ENCODE measurements around the gene ORC4.

ORC4 gene

DNA sequence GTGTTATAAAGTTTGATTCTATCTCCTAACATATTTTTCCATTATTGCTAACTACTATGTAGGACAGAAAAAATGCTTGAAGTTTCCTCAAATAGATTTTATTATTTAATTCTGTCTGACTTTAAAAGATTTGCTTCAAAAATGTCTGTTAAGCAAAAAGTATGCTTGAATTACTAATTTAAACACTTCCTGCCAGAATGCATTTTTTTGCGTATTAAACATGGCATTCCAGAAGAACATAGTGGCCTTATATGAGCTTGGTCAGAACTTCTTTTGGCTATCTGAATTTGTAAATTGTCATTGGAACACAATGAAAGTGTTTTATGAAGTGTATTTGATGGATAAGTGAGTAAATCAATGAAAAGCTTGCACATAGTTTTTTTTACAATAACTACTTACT lies 38.1 kb upstream of the ORC4 start:
- no peak for DNase-seq
- no peak overlapping the region for H3K4ac ChIP-seq (ENCODE audit: low read depth, low read length)
- no peak overlapping the region for H4K91ac ChIP-seq (ENCODE audit: low read depth, low read length)
- H3K36me3 ChIP-seq (ENCODE audit: control insufficient read depth in 1 of 2, insufficient read depth in 2 of 2, low read length in 2 of 2) = no peaks in the 10 kb centered on the region
- no peak overlapping the region for H2BK120ac ChIP-seq (ENCODE audit: insufficient read depth, low read length, poor library complexity)
- H3K14ac ChIP-seq (ENCODE audit: low read length) = no peak overlapping the region
- no peak overlapping the region for H2BK12ac ChIP-seq (ENCODE audit: low read length)
- no peaks in the 10 kb centered on the region for H3K4me1 ChIP-seq (ENCODE audit: control insufficient read depth in 1 of 2, insufficient read depth in 2 of 2, low read length in 2 of 2)
- WGBS (ENCODE audit: extremely low coverage, insufficient coverage, insufficient read length) = no CpG with 5 or more reads among the region's 1 CpG
- no peaks in the 10 kb centered on the region for H3K9me3 ChIP-seq (ENCODE audit: insufficient read depth, low read depth, low read length)
- H2AK5ac ChIP-seq (ENCODE audit: low read length) = no peak overlapping the region
- H3K27me3 ChIP-seq (ENCODE audit: insufficient read depth, low read length) = no peaks in the 10 kb centered on the region
- no peaks in the 10 kb centered on the region for H3K79me1 ChIP-seq (ENCODE audit: low read length)
- H3K4me2 ChIP-seq (ENCODE audit: low read length) = no peak overlapping the region
- no peak overlapping the region for H2AFZ ChIP-seq (ENCODE audit: insufficient read depth, low read length, poor library complexity)
- no peak overlapping the region for H4K8ac ChIP-seq (ENCODE audit: low read depth, low read length)
- no peaks in the 10 kb centered on the region for H3K79me2 ChIP-seq (ENCODE audit: control insufficient read depth, insufficient read depth, low read length, poor library complexity)
- no peak overlapping the region for H3K4me3 ChIP-seq (ENCODE audit: low read depth, low read length)
- H3K9ac ChIP-seq (ENCODE audit: low read length) = no peak overlapping the region
- no peak overlapping the region for H3K27ac ChIP-seq (ENCODE audit: low read depth, low read length)
- H4K12ac ChIP-seq (ENCODE audit: low read depth, low read length) = no peak overlapping the region
- H2BK5ac ChIP-seq (ENCODE audit: low read depth, low read length, poor library complexity) = no peak overlapping the region
- no peak overlapping the region for H3K18ac ChIP-seq (ENCODE audit: low read length)
- H3K23ac ChIP-seq (ENCODE audit: low read length) = no peak overlapping the region

GRCh38 chr2:148052687-148053086 lies 32.1 kb upstream of the ORC4 start:
- H2BK12ac ChIP-seq (ENCODE audit: low read length) = no peak overlapping the region
- H4K8ac ChIP-seq (ENCODE audit: low read depth, low read length) = no peak overlapping the region
- DNase-seq = no peak
- no CpG with 5 or more reads among the region's 3 CpGs for WGBS (ENCODE audit: extremely low coverage, insufficient coverage, insufficient read length)
- no peak overlapping the region for H3K18ac ChIP-seq (ENCODE audit: low read length)
- H4K12ac ChIP-seq (ENCODE audit: low read depth, low read length) = no peak overlapping the region
- H3K4me1 ChIP-seq (ENCODE audit: control insufficient read depth in 1 of 2, insufficient read depth in 2 of 2, low read length in 2 of 2) = no peaks in the 10 kb centered on the region
- H4K91ac ChIP-seq (ENCODE audit: low read depth, low read length) = no peak overlapping the region
- no peak overlapping the region for H3K4me2 ChIP-seq (ENCODE audit: low read length)
- no peak overlapping the region for H3K4ac ChIP-seq (ENCODE audit: low read depth, low read length)
- no peaks in the 10 kb centered on the region for H3K27me3 ChIP-seq (ENCODE audit: insufficient read depth, low read length)
- no peak overlapping the region for H3K9ac ChIP-seq (ENCODE audit: low read length)
- H3K23ac ChIP-seq (ENCODE audit: low read length) = no peak overlapping the region
- H3K9me3 ChIP-seq (ENCODE audit: insufficient read depth, low read depth, low read length) = no peaks in the 10 kb centered on the region
- no peaks in the 10 kb centered on the region for H3K79me1 ChIP-seq (ENCODE audit: low read length)
- H3K79me2 ChIP-seq (ENCODE audit: control insufficient read depth, insufficient read depth, low read length, poor library complexity) = no peaks in the 10 kb centered on the region
- no peak overlapping the region for H2BK120ac ChIP-seq (ENCODE audit: insufficient read depth, low read length, poor library complexity)
- no peaks in the 10 kb centered on the region for H3K36me3 ChIP-seq (ENCODE audit: control insufficient read depth in 1 of 2, insufficient read depth in 2 of 2, low read length in 2 of 2)
- H3K27ac ChIP-seq (ENCODE audit: low read depth, low read length) = no peak overlapping the region
- no peak overlapping the region for H2AK5ac ChIP-seq (ENCODE audit: low read length)
- H3K14ac ChIP-seq (ENCODE audit: low read length) = no peak overlapping the region
- no peak overlapping the region for H2AFZ ChIP-seq (ENCODE audit: insufficient read depth, low read length, poor library complexity)
- H2BK5ac ChIP-seq (ENCODE audit: low read depth, low read length, poor library complexity) = no peak overlapping the region
- H3K4me3 ChIP-seq (ENCODE audit: low read depth, low read length) = no peak overlapping the region

GRCh38 chr2:148049284-148049683 lies 28.7 kb upstream of the ORC4 start:
- H4K12ac ChIP-seq (ENCODE audit: low read depth, low read length) = no peak overlapping the region
- H3K36me3 ChIP-seq (ENCODE audit: control insufficient read depth in 1 of 2, insufficient read depth in 2 of 2, low read length in 2 of 2) = no peaks in the 10 kb centered on the region
- H4K8ac ChIP-seq (ENCODE audit: low read depth, low read length) = no peak overlapping the region

DNA sequence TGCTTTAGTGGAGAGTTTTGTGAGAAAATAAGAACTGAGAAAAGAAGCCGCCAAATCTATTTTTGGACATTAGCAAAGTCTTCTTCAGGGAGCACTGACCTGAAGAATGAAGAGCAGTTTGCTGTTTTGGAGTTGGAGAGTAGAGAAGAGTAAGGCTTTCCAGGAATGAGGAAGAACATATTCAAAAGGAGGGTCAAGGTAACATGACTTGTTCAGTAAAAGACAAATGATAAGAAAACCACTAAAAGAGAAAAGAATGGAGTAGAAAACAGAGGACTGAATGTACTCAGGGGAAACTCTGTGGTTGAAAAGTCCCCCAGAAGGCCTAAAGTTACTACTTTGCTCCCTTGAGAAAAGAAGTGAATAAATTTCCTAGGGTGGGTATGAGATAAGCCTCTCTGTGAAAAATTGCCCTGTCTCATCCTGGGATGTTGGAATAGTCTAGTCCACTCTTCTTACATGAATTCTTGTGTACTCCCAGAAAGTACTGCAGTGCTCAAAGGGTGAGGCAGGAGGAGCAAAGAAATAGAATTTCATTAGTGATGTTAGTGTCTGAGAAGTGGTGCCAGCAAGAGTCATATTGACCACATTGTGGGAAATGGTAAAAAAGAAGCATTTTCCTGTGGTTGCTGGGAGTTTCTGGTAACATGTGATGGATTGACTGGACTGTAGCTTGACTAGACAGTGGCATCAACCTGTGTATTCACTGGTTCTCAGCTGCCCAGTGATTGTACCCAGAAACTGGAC lies 28.1 kb upstream of the ORC4 start:
- Histone ChIP-seq H4K91ac (ENCODE audit: low read depth, low read length) (no peak overlapping the region), H4K12ac (ENCODE audit: low read depth, low read length) (no peak overlapping the region), H2AK5ac (ENCODE audit: low read length) (no peak overlapping the region), H3K79me1 (ENCODE audit: low read length) (no peaks in the 10 kb centered on the region), H3K9ac (ENCODE audit: low read length) (no peak overlapping the region), H3K36me3 (ENCODE audit: control insufficient read depth in 1 of 2, insufficient read depth in 2 of 2, low read length in 2 of 2) (no peaks in the 10 kb centered on the region), H3K27ac (ENCODE audit: low read depth, low read length) (no peak overlapping the region), H2AFZ (ENCODE audit: insufficient read depth, low read length, poor library complexity) (no peak overlapping the region), H4K8ac (ENCODE audit: low read depth, low read length) (no peak overlapping the region), H3K4me3 (ENCODE audit: low read depth, low read length) (no peak overlapping the region), H3K18ac (ENCODE audit: low read length) (no peak overlapping the region), H3K79me2 (ENCODE audit: control insufficient read depth, insufficient read depth, low read length, poor library complexity) (no peaks in the 10 kb centered on the region), H2BK120ac (ENCODE audit: insufficient read depth, low read length, poor library complexity) (no peak overlapping the region), H3K4me2 (ENCODE audit: low read length) (no peak overlapping the region), H3K27me3 (ENCODE audit: insufficient read depth, low read length) (no peaks in the 10 kb centered on the region), H3K4ac (ENCODE audit: low read depth, low read length) (no peak overlapping the region), H3K9me3 (ENCODE audit: insufficient read depth, low read depth, low read length) (no peaks in the 10 kb centered on the region), H3K23ac (ENCODE audit: low read length) (no peak overlapping the region), H3K4me1 (ENCODE audit: control insufficient read depth in 1 of 2, insufficient read depth in 2 of 2, low read length in 2 of 2) (no peaks in the 10 kb centered on the region), H2BK5ac (ENCODE audit: low read depth, low read length, poor library complexity) (no peak overlapping the region), H3K14ac (ENCODE audit: low read length) (no peak overlapping the region), H2BK12ac (ENCODE audit: low read length) (no peak overlapping the region)
- DNase-seq = peak in 1 of 2 donors; percentile 16
- no CpG with 5 or more reads among the region's 1 CpG for WGBS (ENCODE audit: extremely low coverage, insufficient coverage, insufficient read length)

More at GRCh38 chr2:148049284-148049683, 28.7 kb upstream of the ORC4 start:
- H3K4me1 ChIP-seq (ENCODE audit: control insufficient read depth in 1 of 2, insufficient read depth in 2 of 2, low read length in 2 of 2) = no peaks in the 10 kb centered on the region
- H2BK120ac ChIP-seq (ENCODE audit: insufficient read depth, low read length, poor library complexity) = no peak overlapping the region
- no peak overlapping the region for H3K27ac ChIP-seq (ENCODE audit: low read depth, low read length)
- H2BK12ac ChIP-seq (ENCODE audit: low read length) = no peak overlapping the region
- H2BK5ac ChIP-seq (ENCODE audit: low read depth, low read length, poor library complexity) = no peak overlapping the region
- H2AK5ac ChIP-seq (ENCODE audit: low read length) = no peak overlapping the region
- H3K9ac ChIP-seq (ENCODE audit: low read length) = no peak overlapping the region
- H3K4me3 ChIP-seq (ENCODE audit: low read depth, low read length) = no peak overlapping the region
- H3K18ac ChIP-seq (ENCODE audit: low read length) = no peak overlapping the region
- no peaks in the 10 kb centered on the region for H3K79me1 ChIP-seq (ENCODE audit: low read length)
- H2AFZ ChIP-seq (ENCODE audit: insufficient read depth, low read length, poor library complexity) = no peak overlapping the region
- no peak for DNase-seq
- no peaks in the 10 kb centered on the region for H3K27me3 ChIP-seq (ENCODE audit: insufficient read depth, low read length)
- no peak overlapping the region for H3K4ac ChIP-seq (ENCODE audit: low read depth, low read length)
- H3K79me2 ChIP-seq (ENCODE audit: control insufficient read depth, insufficient read depth, low read length, poor library complexity) = no peaks in the 10 kb centered on the region
- no peak overlapping the region for H4K91ac ChIP-seq (ENCODE audit: low read depth, low read length)
- no peak overlapping the region for H3K23ac ChIP-seq (ENCODE audit: low read length)
- no peaks in the 10 kb centered on the region for H3K9me3 ChIP-seq (ENCODE audit: insufficient read depth, low read depth, low read length)
- H3K14ac ChIP-seq (ENCODE audit: low read length) = no peak overlapping the region
- no peak overlapping the region for H3K4me2 ChIP-seq (ENCODE audit: low read length)

Measured in trophoblast cell (in vitro differentiated cells and primary cell).